Measurements from ENCODE around the gene INPP4A.

- TF ChIP-seq CTCF (conservative IDR thresholded peaks at IDR 0.05; ENCODE audit: low read depth, low read length) (no peak), EZH2 (IDR thresholded peaks at IDR 0.05; ENCODE audit: low read length, unreplicated experiment) (no peak)
These were observed 172.5 kb downstream of the INPP4A start for GRCh38 chr2:98617149-98617548.

Data from PC-3 (cell line).